HuH-7.5 (cell line): ENCODE measurements around the gene LEMD1.
A peak's percentile ranks its signal among the peaks of the same experiment; 100 is the strongest.

ENCODE experiments used
- DNase-seq: peaks from one replicate; pipeline ENCODE4 v3.0.0; 2011; ENCODE audit warnings: low spot score

The LEMD1 gene

DNA sequence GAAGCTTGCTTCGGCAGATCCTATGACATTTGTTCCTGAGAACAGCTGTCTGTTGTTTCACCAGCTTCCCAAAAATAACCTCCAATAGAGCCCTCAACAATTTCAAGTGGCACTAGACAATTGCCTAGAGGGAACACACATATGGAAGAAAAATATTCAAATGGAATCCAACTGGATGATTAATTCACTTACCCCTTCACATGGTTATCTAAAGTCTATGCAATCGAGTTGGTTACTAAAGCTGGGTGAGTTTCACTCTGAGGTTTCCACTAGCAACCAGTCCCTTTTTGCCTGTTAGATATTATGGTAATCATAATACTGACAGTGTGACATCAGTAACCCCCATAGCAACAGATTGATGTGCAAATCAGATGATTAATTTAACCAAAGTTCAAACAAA, at the start of gene LEMD1:
Gene LEMD1, minus strand, starts transcription at position 259 of the 400 bp plus-strand sequence. CDS start 1,520 bp downstream, outside the sequence.
- no peak for DNase-seq

DNA sequence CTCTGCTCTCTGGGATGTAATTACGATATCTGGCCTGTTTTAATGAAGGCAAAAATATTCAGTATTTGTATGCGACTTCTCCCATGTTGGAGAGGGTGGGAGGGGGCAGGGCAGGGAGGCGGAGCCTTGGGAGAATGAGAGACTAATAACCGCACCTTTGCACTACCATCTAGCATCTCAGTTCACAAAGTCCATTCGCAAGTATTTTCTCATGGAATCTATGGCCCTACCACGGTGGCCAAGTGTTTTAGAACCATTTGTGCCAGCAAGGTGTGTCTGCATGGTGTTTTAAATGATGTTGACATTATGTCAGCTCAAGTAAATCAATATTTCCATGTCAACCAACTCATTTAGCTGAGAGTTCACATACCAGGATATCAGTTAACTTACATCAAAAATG, 48.3 kb upstream of the LEMD1 start:
- no peak for DNase-seq

- no peak for DNase-seq
Measured at GRCh38 chr1:205466595-205467220, 44.9 kb upstream of the LEMD1 start.

DNA sequence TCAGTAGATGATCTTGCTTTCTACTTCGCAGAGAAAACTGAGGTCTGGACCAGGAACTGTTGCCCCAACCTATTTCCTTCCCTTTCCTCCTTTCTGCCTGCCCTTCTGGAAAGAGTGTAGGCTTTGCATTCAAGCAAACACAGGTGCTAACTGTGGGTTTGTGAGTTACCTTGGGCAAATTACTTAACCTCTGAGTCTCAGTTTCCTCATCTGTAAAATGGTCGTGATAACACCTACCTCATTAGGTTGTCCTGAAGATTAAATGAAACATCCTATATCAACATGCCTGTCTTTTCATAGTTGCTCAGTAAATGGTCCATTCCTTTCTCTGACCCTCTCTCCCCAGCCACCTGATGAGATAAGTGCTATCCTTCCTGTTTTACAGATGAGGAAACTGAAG, 43.5 kb upstream of the LEMD1 start:
- no peak for DNase-seq

DNA sequence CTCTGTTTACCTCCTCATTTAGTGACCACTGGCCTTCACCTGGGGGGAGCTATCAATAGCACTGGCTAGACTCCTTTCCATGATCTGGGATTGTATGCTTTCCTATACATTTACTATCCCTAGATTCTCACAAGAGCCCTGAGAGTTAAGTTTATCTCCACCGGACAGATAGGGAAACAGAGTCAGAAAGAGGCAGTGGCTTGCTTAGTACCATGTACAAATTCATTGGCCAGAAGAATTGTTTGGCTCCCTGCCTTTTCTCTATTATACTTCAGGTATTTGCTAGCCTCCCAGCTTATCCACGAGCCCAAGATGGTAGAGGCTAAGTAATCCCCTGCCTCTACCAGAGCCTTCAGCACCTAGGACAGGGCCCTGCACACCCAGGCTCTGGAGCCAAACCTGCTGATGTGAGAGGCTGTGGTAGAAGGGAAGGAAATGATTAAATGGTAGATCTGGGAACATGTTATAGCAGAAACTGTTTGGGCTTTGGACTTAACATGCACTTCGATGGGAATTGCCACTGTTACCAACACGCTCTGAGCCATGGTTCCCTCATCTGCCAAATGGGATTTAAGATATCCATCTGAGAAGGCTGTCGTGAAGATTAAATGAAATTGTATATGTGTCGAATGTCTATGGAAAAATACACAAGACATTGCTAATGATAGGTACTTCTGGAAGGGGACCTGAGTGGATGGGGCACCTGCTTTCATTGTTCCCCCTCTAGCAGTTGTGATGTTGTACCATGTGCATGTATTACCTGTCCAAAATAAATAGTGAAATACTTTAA, 37.1 kb upstream of the LEMD1 start:
- DNase-seq = peak; percentile 57

DNA sequence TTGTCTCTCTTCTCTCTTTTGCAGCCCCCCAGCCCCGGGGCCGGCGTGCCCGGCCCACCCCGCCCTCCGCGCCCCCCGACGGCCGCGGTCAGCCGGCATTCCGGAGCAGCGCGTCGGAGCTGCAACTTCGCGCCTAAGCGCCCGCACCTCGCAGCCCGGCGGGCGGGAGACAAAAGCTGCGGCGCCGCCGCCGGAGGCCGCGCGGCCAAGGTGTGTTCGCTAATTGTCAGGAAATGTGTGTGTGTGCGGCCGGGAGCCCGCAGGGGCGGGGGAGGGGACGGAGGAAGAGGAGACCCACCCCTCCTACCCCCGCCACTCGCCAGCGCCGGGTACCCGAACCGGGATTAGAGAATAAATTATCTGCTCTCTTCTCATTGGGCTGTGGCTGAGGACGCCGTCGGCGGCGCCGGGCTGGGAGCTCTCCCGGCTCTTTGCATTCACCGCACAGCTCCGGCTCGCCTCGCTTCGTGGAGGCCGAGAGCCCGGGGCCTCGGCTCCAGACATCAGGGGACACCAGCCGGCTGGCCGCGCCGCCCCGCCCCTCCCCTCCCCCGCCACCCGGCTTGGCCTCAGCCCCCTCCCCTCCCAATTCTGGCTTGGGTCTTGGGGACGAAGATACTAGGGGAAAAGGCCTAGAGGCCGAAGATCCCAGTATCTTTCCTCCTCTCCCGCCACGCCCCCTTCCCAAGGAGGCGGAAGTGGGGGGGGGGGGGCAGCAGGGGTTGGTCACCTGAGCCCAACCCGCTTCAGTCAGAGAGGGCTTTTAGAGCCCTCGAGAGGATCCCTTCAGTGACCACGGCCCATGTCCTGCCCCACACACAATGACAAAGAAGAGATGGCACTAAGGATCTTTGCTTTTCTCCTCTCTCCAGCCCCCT, 35.3 kb upstream of the LEMD1 start:
- DNase-seq = no peak

DNA sequence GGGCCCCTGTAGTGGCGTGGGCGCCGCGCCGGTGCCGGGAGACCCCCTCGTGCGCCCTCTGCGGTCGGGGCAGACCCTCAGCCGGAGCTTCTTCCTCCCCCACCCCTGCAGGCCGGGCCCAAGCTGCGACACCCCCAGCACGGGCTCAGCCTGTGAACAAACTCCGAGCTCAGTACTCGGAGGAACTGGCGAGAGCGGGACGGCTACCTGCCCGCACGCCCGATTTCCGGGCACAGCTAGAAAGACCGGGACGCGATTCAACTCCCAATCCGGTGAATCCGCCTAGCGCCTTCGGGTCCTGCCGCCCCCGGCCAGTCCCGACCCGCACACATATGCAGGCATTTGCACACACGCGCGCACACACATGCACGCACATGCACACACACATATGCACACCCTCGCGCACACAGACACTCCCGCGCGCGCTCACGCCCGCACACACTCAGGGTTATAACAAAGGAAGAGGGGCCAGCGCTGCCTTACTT, 34.6 kb upstream of the LEMD1 start:
- DNase-seq = no peak

GRCh38 chr1:205455581-205456382, 33.9 kb upstream of the LEMD1 start, which contains the start of gene BLACAT1:
BLACAT1 (minus strand) TSS chr1:205456045.
- DNase-seq = no peak

DNA sequence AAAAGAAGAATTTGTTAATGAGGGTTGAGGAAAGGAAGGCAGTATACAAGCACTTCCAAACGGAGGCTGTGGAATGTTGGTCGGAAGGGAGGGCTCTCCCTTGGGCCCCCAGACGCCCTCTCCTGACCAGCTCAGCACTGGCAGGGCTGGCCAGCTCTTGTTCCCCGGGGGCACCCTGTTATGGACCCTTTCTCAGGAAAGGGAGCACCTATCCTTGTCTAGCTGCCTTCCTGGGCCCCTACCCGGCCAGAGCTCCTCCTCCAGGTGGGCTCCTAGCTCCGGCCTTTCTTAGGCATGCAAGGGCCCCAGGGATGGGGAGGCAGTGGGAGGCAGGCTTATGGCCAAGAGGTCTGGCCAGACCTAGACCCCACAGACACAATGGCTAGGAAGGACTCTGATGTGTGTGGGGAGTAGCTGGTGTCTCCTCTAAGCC, 33.1 kb upstream of the LEMD1 start:
- DNase-seq = no peak

- no peak for DNase-seq
Measured at GRCh38 chr1:205453466-205453865, 31.6 kb upstream of the LEMD1 start.

- DNase-seq = no peak
Measured at GRCh38 chr1:205452933-205453332, 31.1 kb upstream of the LEMD1 start.

GRCh38 chr1:205452364-205452763, 30.5 kb upstream of the LEMD1 start:
- DNase-seq = no peak

DNA sequence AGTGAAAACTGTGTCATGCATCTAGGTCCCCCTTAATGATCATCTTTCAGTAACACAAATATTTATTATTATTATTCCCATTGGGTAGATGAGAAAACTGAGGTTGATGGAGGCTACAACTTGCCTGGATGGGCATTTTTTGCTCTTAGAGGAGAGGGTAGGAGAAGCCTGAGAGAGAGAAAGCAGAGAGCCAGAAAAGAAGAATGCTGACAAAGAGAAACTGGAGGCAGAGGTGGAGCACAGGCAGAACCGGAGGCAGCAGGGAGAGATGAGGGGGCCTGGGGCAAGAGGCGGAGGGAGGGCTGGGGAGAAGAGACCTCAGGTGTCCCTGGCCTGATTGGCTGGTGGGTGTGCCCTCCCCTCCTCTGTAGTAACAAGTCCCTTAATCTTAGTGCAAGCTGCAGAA, 29.9 kb upstream of the LEMD1 start:
- no peak for DNase-seq

DNA sequence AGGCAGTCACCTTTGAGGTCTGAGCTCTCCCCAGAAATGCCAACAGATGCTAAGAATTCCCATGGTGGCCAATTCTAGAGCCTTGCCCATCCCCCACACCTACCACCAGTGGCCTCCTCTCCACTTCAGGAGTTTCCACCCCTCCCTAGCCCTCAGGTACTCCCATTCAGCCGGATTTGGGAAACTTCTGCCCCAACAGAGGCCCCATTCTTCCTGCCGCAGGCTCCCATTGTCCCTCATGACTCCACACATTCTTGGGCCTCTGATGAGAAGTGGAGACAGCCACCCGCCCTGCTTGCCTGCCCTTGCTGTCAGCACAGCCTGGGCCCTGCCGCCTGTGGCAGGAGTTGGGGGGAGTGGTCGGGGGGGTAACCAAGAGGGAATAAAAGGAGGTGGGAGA, 29.3 kb upstream of the LEMD1 start:
- no peak for DNase-seq

DNA sequence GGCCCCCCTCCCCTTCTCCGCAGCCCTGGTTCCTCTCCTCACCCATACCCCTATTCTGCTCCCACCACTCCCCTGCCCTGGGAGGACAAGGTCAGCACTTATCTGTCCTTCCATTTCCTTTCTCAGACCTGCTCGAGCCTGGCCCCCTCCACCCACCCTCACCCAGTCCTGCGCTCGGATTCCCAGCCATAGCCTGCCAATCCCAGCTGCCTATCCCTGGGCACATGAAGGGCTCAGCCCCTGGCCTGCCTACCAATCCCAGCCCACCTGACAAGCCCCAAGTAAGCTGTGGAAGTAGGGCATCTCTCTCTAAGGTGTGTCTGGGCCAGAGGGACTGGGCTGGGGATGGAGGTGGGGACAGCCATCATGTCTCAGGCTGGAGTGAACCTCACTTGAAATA, 28.6 kb upstream of the LEMD1 start:
- DNase-seq = no peak

- DNase-seq = no peak
Measured at GRCh38 chr1:205449750-205450443, 28.0 kb upstream of the LEMD1 start.

DNA sequence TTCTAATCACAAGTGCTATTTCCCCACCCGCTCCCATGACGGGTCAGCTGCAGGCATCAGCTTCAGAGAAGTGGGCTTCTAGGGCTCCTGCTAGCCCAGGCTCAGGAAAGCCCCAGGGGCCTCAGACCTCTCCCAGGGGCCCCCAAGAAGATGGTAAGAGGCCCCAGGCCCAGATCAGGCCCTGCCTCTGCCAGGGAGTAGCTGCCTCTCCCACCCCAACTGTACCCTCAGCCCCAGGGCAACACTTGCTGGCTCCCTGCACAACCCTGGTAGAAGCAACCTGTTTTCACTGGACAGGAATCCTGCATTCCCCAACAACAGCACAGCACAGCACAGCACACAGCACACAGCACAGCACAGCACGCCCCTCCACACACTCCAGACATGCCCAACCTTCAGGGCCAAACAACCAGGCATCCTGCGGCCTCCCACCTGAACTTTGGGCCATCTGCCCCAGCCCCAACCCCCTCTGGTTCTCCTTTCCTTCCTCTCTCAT, 27.4 kb upstream of the LEMD1 start:
- DNase-seq = no peak

DNA sequence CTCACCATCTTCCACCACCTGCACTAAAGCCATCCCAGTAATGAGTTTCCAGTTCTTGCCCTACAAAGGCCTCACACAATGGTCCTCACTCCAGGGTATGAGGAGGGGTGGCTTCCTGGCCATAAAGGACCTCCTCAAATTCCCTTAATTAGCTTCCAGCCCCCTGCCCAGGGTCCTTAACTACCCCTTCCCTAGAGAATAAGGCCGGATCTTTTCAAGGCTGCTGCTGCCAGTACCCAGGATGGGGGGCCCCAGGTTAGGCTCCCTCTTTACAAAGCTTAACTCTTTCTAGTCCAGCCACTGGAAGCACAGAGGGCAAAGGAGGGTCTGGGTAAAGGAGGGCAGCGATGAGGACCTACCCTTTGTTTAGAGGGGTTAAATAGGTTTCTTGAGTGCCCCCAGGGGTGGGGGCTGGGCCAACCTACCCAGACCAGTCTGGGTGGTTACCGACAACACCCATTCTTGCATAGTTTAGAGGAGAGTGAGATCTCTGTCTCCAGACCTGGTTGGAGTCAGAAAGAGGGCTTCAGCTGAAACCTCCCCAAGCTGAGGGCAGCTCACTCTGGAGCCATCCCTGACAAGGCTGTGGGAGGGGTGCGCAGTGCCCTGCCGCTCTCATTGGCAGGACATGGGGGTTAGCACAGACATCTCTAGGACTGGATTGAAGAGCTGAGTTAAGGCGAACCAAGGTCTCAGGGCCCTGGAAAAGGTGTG, 26.8 kb upstream of the LEMD1 start:
- DNase-seq = no peak

- no peak for DNase-seq
Measured at GRCh38 chr1:205447457-205448341, 25.8 kb upstream of the LEMD1 start.
